NB4 (cell line): ENCODE results near the gene DNAJA4.

Experiments used
- POLR2A ChIP-seq: IDR thresholded peaks from 2 replicates; pipeline ENCODE4 v1.6.1; 2011; ENCODE audit warnings: mild to moderate bottlenecking; ENCODE audit not compliant: insufficient read length; ENCODE audit errors: extremely low read depth
- TF ChIP-seq, protein P1 (sequence below): IDR thresholded peaks from one replicate; pipeline ENCODE4 v1.5.1; 2012; ENCODE audit warnings: low read depth, low read length

DNA sequence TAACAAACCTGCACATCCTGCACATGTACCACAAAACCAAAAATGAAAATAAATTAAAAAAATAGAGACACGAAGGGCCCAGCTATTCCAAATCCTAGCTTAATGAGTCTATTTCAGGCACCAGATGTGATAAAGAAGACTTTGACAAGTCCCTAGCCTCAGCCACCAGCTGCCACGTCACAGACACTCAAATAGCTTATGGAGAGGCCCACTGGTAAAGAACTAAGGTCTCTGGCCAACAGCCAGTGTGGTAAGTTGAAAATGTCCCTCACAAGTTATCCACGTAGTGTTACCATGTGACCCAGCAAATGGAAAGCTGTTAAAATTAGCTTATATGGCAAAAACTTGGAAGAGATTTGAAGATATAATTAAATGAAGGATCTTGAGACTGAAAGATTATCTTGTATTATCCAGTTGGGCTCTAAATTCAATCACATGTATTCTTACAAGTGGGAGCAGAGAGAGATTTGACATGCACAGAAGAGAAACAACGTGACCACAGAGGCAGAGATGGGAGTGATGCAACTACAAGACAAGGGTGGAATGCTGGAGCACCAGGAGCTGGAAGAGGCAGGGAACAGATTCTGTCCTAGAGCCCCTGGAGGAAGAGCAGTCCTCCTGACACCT, 40.9 kb upstream of the DNAJA4 start:
- TF ChIP-seq, protein P1, sequence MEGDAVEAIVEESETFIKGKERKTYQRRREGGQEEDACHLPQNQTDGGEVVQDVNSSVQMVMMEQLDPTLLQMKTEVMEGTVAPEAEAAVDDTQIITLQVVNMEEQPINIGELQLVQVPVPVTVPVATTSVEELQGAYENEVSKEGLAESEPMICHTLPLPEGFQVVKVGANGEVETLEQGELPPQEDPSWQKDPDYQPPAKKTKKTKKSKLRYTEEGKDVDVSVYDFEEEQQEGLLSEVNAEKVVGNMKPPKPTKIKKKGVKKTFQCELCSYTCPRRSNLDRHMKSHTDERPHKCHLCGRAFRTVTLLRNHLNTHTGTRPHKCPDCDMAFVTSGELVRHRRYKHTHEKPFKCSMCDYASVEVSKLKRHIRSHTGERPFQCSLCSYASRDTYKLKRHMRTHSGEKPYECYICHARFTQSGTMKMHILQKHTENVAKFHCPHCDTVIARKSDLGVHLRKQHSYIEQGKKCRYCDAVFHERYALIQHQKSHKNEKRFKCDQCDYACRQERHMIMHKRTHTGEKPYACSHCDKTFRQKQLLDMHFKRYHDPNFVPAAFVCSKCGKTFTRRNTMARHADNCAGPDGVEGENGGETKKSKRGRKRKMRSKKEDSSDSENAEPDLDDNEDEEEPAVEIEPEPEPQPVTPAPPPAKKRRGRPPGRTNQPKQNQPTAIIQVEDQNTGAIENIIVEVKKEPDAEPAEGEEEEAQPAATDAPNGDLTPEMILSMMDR: no peak
- TF ChIP-seq POLR2A: no peak
